Measurements from ENCODE around the gene KCNIP1.

- TF ChIP-seq EZH2 (IDR thresholded peaks at IDR 0.05) (no peak), POLR2AphosphoS5 (IDR thresholded peaks at IDR 0.05; ENCODE audit: borderline replicate concordance, low read depth, low read length) (no peak), FOXP2 (optimal IDR thresholded peaks at IDR 0.05; ENCODE audit: control extremely low read depth, extremely low read length, insufficient read depth) (no peak)
Measured at GRCh38 chr5:170510126-170510525, 6.3 kb downstream of the KCNIP1 start.
